Trophoblast cell (in vitro differentiated cells and primary cell): ENCODE data around the gene P2RX6.
A peak's percentile ranks its signal among the peaks of the same experiment; 100 is the strongest.
"Not testable (repeated sequence)": the region's sequence is repeated elsewhere in the genome, so short reads cannot be mapped to it uniquely, and the experiment has no call there.

Experiments
- DNase-seq, 2 donors: peaks; one replicate each; pipeline ENCODE4 v3.0.0-alpha.2; 2016
- H2AFZ ChIP-seq: 2 replicates; pipeline ENCODE4 v1.6.1; 2013; ENCODE audit warnings: low read length, moderate library complexity, mild to moderate bottlenecking; ENCODE audit not compliant: insufficient read depth, poor library complexity
- H2AK5ac ChIP-seq: 2 replicates; pipeline ENCODE4 v1.6.1; 2013; ENCODE audit warnings: mild to moderate bottlenecking, low read length
- H2BK120ac ChIP-seq: 2 replicates; pipeline ENCODE4 v1.6.1; 2013; ENCODE audit warnings: low read length, mild to moderate bottlenecking, moderate library complexity; ENCODE audit not compliant: insufficient read depth, poor library complexity
- H2BK12ac ChIP-seq: 2 replicates; pipeline ENCODE4 v1.6.1; 2013; ENCODE audit warnings: mild to moderate bottlenecking, low read length, moderate library complexity
- H2BK5ac ChIP-seq: 2 replicates; pipeline ENCODE4 v1.6.1; 2013; ENCODE audit warnings: low read length, low read depth, moderate library complexity, mild to moderate bottlenecking; ENCODE audit not compliant: poor library complexity
- H3K14ac ChIP-seq: 2 replicates; pipeline ENCODE4 v1.6.1; 2013; ENCODE audit warnings: mild to moderate bottlenecking, low read length
- H3K18ac ChIP-seq: 2 replicates; pipeline ENCODE4 v1.6.1; 2013; ENCODE audit warnings: mild to moderate bottlenecking, low read length
- H3K23ac ChIP-seq: 2 replicates; pipeline ENCODE4 v1.6.1; 2013; ENCODE audit warnings: low read length
- H3K27ac ChIP-seq: 2 replicates; pipeline ENCODE4 v1.5.1; 2013; ENCODE audit warnings: low read depth, mild to moderate bottlenecking, inconsistent platforms, low read length, moderate library complexity
- H3K27me3 ChIP-seq: 2 replicates; pipeline ENCODE4 v1.6.1; 2013; ENCODE audit warnings: inconsistent platforms, mild to moderate bottlenecking, low read length, moderate library complexity; ENCODE audit not compliant: insufficient read depth
- H3K36me3 ChIP-seq, 2 experiments: 1 replicate in 1 of 2; 2 replicates in 1 of 2; pipeline ENCODE4 v1.6.1; 2013; ENCODE audit warnings: low read length in 2 of 2, mild to moderate bottlenecking in 2 of 2, moderate library complexity in 1 of 2; ENCODE audit not compliant: insufficient read depth in 2 of 2, control insufficient read depth in 1 of 2
- H3K4ac ChIP-seq: 2 replicates; pipeline ENCODE4 v1.6.1; 2013; ENCODE audit warnings: low read depth, mild to moderate bottlenecking, low read length, moderate library complexity
- H3K4me1 ChIP-seq, 2 experiments: 1 replicate in 1 of 2; 2 replicates in 1 of 2; pipeline ENCODE4 v1.6.1; 2013; ENCODE audit warnings: low read length in 2 of 2, mild to moderate bottlenecking in 2 of 2, moderate library complexity in 1 of 2; ENCODE audit not compliant: insufficient read depth in 2 of 2, control insufficient read depth in 1 of 2
- H3K4me2 ChIP-seq: 2 replicates; pipeline ENCODE4 v1.6.1; 2013; ENCODE audit warnings: inconsistent platforms, mild to moderate bottlenecking, low read length, moderate library complexity
- H3K4me3 ChIP-seq: 2 replicates; pipeline ENCODE4 v1.5.1; 2013; ENCODE audit warnings: mild to moderate bottlenecking, low read depth, low read length, inconsistent platforms
- H3K79me1 ChIP-seq: one replicate; pipeline ENCODE4 v1.6.1; 2013; ENCODE audit warnings: low read length
- H3K79me2 ChIP-seq: 2 replicates; pipeline ENCODE4 v1.6.1; 2013; ENCODE audit warnings: low read length, mild to moderate bottlenecking; ENCODE audit not compliant: control insufficient read depth, insufficient read depth, poor library complexity
- H3K9ac ChIP-seq: 2 replicates; pipeline ENCODE4 v1.6.1; 2013; ENCODE audit warnings: mild to moderate bottlenecking, low read length
- H3K9me3 ChIP-seq: 2 replicates; pipeline ENCODE4 v1.6.1; 2013; ENCODE audit warnings: low read depth, mild to moderate bottlenecking, control low read depth, inconsistent platforms, low read length; ENCODE audit not compliant: insufficient read depth
- H4K12ac ChIP-seq: 2 replicates; pipeline ENCODE4 v1.6.1; 2013; ENCODE audit warnings: low read depth, mild to moderate bottlenecking, low read length, moderate library complexity
- H4K8ac ChIP-seq: 2 replicates; pipeline ENCODE4 v1.6.1; 2013; ENCODE audit warnings: low read depth, mild to moderate bottlenecking, low read length, moderate library complexity
- H4K91ac ChIP-seq: one replicate; pipeline ENCODE4 v1.6.1; 2013; ENCODE audit warnings: low read depth, mild to moderate bottlenecking, low read length, moderate library complexity
- WGBS: extraction: QIAGEN DNeasy Blood & Tissue Kit; methylation state at CpG from one replicate; pipeline ENCODE4 v1.1.7; 2013; ENCODE audit warnings: missing lambda C conversion rate; ENCODE audit not compliant: insufficient read length, insufficient coverage; ENCODE audit errors: extremely low coverage; 5-methylcytosine and 5-hydroxymethylcytosine counted together

The P2RX6 gene

DNA sequence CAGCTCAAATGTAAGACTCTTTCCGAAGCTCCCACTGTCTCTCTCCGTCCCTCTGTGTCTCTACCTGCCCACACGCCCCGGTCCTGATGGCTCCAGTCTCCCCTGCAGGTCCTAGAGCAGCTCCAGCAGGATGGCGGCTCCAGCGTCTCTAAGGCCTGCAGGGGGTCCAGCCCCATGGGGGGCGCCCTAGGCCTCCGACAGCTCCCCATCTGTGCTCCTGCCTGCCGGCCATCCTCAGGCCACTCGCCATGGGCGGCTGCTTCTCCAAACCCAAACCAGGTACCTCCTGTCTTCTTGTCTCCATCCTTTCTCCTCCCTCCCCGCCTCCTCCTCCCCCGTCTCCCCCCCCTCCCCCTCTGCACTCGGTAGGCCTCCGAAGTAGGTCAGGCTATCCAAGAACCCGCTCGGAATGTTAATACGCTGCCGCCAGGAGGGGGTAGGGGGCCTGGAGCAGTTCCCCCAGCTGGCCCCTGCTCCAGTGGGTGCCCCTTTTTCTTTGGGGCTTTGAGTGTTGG, 47.2 kb upstream of the P2RX6 start:
- H3K23ac ChIP-seq = no peak overlapping the region
- H3K9me3 ChIP-seq = peaks cover 2% of the 10 kb centered on the region
- no peak overlapping the region for H3K18ac ChIP-seq
- no peak overlapping the region for H2BK12ac ChIP-seq
- H3K14ac ChIP-seq = no peak overlapping the region
- H3K27me3 ChIP-seq = peaks cover 24% of the 10 kb centered on the region
- DNase-seq = no peak
- H2BK5ac ChIP-seq = no peak overlapping the region
- no peaks in the 10 kb centered on the region for H3K79me2 ChIP-seq
- no peak overlapping the region for H3K4me2 ChIP-seq
- no peak overlapping the region for H2BK120ac ChIP-seq
- H2AFZ ChIP-seq = no peak overlapping the region
- no CpG with 5 or more reads among the region's 19 CpGs for WGBS
- no peak overlapping the region for H4K12ac ChIP-seq
- no peak overlapping the region for H2AK5ac ChIP-seq
- H4K91ac ChIP-seq = no peak overlapping the region
- H3K79me1 ChIP-seq = no peaks in the 10 kb centered on the region
- H3K9ac ChIP-seq = no peak overlapping the region
- no peak overlapping the region for H3K4me3 ChIP-seq
- H3K4ac ChIP-seq = no peak overlapping the region
- H3K27ac ChIP-seq = no peak overlapping the region
- H3K4me1 ChIP-seq = peaks cover 0 to 2% of the 10 kb centered on the region in 2 experiments
- H3K36me3 ChIP-seq = no peaks in the 10 kb centered on the region
- no peak overlapping the region for H4K8ac ChIP-seq

DNA sequence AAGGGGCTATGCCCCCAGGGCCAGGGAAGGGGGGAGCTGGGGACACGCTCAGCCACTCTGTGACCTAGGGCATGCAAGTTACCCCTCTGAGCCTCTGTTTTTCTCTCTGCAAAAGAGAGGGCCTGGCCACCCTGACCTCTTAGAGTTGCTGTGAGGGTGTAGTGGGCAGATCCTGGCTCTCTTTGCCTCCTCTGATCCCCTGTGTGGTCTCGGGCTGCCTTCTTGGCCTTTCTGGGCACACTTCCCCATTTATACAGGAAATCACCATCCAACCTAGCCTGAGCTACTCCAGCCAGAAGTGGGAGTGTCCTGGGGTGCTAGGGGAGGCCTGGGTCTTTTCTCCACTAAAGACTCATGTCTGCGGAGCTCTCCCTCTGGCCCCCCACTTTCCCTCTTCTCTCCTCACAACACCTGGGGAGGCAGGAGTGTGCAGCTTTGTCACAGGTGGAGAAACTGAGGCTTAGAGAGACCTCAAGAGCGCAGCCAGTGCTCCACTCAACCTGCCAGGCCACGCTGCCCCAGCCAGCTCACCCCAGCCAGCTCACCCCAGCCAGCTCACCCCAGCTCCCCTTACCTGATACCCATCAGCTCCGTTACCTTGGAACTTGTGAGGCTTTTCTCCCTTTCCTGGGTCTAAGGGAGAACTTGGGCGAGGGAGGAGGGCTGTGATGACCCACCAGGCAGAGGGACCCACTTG, 46.5 kb upstream of the P2RX6 start:
- Histone ChIP-seq H3K36me3 (no peaks in the 10 kb centered on the region), H4K12ac (no peak overlapping the region), H3K18ac (no peak overlapping the region), H3K27me3 (peaks cover 24% of the 10 kb centered on the region), H3K9me3 (peaks cover 2% of the 10 kb centered on the region), H2BK120ac (no peak overlapping the region), H2BK12ac (no peak overlapping the region), H3K9ac (no peak overlapping the region), H3K79me1 (no peaks in the 10 kb centered on the region), H2AK5ac (no peak overlapping the region), H3K4me3 (no peak overlapping the region), H3K23ac (no peak overlapping the region), H3K14ac (no peak overlapping the region), H4K91ac (no peak overlapping the region), H4K8ac (no peak overlapping the region), H2AFZ (no peak overlapping the region), H3K27ac (no peak overlapping the region), H3K4me2 (no peak overlapping the region), H3K79me2 (no peaks in the 10 kb centered on the region), H3K4me1 (peaks cover 2 to 3% of the 10 kb centered on the region in 2 experiments), H2BK5ac (no peak overlapping the region), H3K4ac (no peak overlapping the region)
- WGBS = no CpG with 5 or more reads among the region's 7 CpGs
- no peak for DNase-seq

DNA sequence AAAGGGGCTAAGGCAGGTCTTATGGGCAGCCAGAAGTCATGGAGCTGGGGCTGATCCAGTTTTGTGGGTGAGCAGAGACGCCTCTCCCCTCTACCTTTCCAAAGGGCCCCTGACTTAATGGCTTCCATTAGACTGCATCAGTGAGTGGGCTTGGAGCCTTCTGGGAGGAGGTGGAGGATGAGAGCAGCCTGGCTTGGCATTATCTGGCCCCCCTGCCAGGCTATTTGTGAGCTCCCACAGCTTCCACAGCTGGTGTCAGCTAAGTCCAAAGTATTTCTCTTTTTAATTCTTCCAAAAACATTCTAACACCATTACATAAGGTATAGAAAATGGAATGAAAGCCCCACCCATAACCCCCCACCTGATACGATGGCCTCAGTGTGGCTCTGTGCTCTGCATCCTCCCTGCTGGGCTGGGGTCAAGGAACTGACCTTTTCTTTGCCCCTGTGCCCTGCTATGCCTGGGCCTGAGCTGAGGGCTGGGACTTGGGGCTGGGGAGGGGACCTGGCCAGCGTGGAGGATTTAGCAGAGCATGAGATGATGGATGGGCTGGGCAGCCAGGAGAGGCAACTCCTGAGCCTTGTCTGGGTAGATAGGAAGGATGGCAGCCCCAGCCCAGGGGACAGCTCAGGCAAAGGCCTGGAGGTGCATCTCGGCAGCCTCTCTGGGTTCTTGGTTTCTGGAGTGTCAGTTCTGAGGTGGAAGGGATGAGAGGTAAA, 43.9 kb upstream of the P2RX6 start:
- DNase-seq = no peak
- Histone ChIP-seq H3K4me1 (peaks cover 2 to 3% of the 10 kb centered on the region in 2 experiments), H2BK120ac (no peak overlapping the region), H3K36me3 (no peaks in the 10 kb centered on the region), H3K18ac (no peak overlapping the region), H3K4me3 (no peak overlapping the region), H3K14ac (no peak overlapping the region), H3K4me2 (no peak overlapping the region), H3K27me3 (peaks cover 2% of the 10 kb centered on the region), H3K9ac (no peak overlapping the region), H2BK12ac (no peak overlapping the region), H2BK5ac (no peak overlapping the region), H4K91ac (no peak overlapping the region), H3K4ac (no peak overlapping the region), H4K8ac (no peak overlapping the region), H4K12ac (no peak overlapping the region), H3K23ac (no peak overlapping the region), H2AFZ (no peak overlapping the region), H3K27ac (no peak overlapping the region), H3K79me2 (no peaks in the 10 kb centered on the region), H3K79me1 (no peaks in the 10 kb centered on the region), H2AK5ac (no peak overlapping the region), H3K9me3 (peaks cover 6% of the 10 kb centered on the region)
- no CpG with 5 or more reads among the region's 4 CpGs for WGBS

DNA sequence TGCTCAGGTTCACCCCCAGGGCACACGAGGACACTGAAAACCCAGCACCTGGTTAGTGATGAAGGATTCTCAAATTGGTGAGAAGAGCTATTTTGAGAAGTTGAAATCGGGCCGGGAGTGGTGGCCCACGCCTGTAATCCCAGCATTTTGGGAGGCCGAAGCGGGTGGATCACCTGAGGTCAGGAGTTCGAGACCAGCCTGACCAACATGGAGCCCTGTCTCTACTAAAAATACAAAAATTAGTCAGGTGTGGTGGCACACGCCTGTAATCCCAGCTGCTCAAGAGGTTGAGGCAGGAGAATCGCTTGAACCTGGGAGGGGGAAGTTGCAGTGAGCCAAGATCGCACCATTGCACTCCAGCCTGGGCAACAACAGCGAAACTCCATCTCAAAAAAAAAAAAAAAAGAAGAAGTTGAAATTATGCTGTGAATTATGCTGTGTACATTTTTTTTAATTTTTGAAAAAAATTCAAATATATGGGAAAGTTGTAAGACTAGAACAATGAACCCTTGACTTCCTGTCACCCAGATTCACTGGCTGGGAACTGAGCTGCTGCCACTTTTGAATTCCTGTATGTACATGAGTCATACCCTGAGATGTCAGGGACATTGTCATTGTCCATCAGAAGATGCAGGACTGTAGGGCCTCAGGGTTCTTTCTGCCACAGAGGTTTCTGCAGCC, 42.8 kb upstream of the P2RX6 start:
- not testable (repeated sequence) for H2BK12ac ChIP-seq, H3K79me1 ChIP-seq, H3K4me3 ChIP-seq, H3K4me1 ChIP-seq, H2AFZ ChIP-seq, H2BK120ac ChIP-seq, H3K9ac ChIP-seq, H3K4me2 ChIP-seq, H2BK5ac ChIP-seq, H3K4ac ChIP-seq, H4K12ac ChIP-seq, H3K27ac ChIP-seq, H2AK5ac ChIP-seq, H3K23ac ChIP-seq, H3K14ac ChIP-seq, H3K18ac ChIP-seq, H4K91ac ChIP-seq, H3K36me3 ChIP-seq, H3K9me3 ChIP-seq, H3K27me3 ChIP-seq, H3K79me2 ChIP-seq, H4K8ac ChIP-seq
- WGBS = no CpG with 5 or more reads among the region's 11 CpGs
- DNase-seq = peak; percentile 51 to 77
